NCI-H460 (cell line): ENCODE measurements around the gene ZNF768. TPM values are rescaled to one million over a fixed set of nuclear protein-coding genes. Genes with fewer than 3 reads are reported as not detected.

Experiments used
- DNase-seq: peaks from one replicate; pipeline ENCODE4 v3.0.0-alpha.2; 2016; ENCODE audit warnings: low read depth; ENCODE audit errors: extremely low read depth
- polyA plus RNA-seq: library from polyadenylated mRNA; depleted of rRNA; stranded (reverse); fragments of >200 nt; gene quantifications from 2 replicates; pipeline ENCODE4 v1.2.3, GENCODE V29; 2014; cell fraction: nucleus; rRNA removed
- total RNA-seq: library from RNA; depleted of rRNA; stranded (reverse); fragments of >200 nt; shearing (Covaris generic); gene quantifications from 2 replicates; pipeline ENCODE4 v1.2.3, GENCODE V29; 2014; rRNA removed

Gene ZNF768
- total RNA-seq, result 37.7 and 39.0 TPM in 2 replicates
- polyA plus RNA-seq, result 62.5 and 63.4 TPM in 2 replicates

DNA sequence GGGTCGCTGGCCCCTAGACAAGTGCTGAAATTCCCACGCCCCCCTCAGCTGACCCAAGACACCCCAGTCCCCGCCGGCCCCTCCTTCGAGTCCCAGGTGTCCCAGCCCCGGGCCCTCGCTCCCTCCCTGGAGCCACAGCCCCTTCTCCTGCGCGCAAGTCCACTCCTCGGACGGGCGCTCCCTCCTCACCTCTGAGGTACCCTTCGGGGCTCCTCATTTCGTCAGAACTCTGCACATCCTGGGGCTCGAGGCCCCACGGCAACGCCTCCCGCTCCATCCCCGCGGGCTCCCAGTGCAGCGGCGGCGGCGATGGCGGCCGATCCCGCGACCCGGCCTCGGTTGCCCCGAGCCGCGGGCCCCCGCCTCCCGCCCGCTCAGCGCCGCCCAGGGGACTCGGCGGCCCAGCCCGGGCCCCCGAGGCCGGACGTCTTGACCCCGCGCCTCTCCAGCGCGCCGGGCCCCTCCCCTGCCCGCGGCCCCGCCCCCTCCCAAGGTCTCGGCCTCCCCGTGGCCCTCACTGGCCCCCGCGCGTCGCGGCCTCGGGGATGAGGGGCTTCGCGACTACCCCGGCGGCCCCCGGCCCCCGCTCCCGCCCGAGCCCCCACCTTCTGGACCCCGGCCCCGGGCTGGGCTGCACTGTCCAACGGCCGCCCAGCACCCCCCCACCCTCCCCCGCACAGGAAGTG is at the start of gene ZNF768:
ZNF768 (minus strand) TSS at position 430 of the 686 bp plus-strand sequence; CDS start at position 277, 153 bp downstream.
- DNase-seq, result peak; percentile 37

DNA sequence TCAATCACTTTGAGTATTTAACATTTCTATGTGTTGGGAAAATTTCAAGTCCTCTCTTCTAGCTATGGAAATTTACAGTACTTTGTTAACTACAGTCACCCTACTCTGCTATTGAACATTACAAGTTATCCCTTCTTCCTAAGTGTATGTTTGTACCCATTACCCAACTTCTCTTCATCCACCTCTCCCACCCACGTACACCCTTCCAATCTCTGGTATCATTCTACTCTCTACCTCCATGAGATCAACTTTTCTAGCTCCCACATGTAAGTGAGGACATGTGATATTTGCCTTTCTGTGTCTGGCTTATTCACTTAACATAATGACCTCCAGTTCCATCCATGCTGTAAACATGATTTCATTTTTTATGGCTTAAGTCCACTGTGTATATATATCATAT is 48.3 kb upstream of the ZNF768 start:
- DNase-seq, result no peak

DNA sequence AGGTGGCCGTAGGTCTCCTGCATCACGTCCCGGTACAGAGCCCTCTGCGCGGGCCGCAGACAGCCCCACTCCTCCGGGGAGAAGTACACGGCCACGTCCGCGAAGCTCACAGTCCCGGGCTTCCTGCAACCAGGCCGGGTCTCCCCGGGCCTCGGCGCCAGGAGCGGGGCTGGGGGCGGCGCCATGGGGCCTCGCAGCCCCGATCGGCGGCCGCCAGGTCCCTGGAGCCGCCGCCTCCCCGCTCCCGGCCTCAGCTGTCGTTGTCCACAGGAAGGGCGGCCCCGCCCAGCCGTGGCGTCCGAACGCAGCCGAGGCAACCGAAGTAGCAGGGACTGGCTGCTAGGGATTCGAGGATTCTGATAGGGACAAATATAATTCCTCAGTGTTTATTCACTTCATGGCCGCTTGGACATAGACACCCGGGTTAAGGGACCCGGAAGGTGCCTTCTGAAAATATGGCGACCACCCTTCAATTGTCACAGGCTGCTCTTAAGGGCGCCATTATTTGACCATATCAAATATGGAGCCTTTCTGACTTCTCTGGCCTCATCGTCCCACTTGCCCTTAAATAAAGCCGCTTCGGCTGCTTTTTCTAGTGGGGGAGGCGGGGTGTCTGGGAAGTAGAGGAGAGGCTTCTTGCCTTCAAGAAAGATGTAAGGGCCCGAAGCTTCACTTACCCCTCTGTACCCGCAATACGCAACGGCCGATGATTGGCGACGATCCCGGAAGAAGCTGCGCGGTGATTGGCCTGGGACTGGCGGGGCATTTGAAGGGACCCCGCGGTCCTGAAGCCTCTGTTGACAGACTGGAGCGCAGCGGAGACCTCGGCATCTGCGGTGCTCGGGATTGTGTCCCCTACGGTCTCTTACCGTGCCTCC is 45.3 kb upstream of the ZNF768 start, which contains the start of gene ZNF688:
ZNF688 (minus strand) TSS at position 270 of the 878 bp plus-strand sequence; CDS start at position 185, 85 bp downstream.
- DNase-seq, result peak; percentile 91

DNA sequence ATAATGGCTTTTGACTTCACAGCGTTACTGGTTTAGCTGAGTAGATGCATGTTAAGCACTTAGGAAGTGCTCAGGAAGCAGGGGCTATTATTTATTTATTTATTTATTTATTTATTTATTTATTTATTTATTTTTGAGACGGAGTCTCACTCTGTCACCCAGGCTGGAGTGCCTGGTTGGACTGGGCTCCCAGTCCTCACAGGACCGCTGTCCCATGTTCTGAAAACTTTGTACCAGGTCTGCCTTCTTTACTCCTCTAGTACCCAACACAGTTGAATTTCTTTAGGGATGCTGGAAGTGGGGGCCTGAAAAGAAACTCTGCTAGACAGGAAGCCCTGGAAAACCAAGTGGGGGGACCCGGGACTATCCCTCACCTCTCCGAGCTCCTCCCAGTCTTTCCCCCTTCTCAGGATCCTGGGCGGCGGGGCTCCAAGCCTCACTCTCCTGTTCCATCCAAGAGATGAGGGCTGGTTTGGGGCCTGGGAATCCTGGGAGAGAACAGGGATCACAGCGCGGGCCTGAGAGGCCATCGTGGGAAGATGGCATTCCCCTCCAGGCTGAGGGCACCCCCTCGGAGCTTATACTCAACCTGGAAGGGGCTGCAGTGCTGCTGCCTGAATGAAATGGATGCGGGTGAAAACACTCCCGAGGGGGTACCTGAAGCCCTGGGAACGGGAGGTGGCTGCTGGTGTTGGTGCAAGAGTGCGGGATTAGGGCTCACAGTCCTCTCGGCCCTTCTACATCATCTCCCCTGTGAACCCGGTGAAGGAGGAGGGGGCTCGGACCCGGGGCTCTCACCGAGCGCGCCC is 44.5 kb upstream of the ZNF768 start:
- DNase-seq, result no peak

DNA sequence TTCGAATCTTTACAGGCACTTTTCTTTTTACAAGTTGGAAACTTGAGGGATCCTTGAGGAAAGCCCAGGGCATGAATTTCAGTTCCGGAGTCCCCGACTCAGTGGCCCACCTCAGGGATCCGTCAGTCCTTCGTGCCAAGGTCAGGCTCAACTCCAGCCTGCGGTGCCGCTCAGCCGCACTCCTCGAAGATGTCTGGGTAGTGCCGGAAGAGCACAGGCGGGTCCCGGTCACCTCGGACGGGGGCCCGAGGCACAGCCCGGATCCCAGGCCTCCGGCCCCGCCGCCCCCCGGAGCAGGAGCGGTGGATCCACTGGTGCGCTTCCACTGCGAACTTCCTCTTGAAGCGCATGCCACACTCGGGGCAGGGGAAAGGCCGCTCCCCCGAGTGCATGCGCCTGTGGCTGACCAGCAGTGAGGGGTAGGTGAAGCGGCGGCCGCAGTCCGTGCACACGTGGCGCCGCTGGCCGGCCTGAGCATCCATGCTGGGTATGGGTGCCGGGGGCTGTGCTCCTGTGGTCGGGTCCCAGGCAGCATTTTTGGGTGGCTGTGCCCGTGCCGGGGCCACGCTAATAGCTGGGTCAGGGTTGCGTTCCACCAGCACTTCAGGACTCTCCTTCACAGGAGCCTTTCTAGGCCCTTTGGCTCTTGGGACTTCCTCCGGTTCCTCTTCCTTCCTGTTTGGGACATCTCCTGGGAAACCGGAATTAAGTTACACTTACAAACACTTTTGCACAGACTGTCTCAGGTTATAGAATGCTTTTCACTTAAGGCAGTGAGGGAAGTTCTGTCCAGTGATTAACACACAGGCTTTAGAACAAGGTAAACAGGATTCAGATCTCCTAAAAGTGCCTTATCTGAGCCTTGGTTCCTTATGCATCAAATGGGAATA is 43.6 kb upstream of the ZNF768 start:
- no peak for DNase-seq

DNA sequence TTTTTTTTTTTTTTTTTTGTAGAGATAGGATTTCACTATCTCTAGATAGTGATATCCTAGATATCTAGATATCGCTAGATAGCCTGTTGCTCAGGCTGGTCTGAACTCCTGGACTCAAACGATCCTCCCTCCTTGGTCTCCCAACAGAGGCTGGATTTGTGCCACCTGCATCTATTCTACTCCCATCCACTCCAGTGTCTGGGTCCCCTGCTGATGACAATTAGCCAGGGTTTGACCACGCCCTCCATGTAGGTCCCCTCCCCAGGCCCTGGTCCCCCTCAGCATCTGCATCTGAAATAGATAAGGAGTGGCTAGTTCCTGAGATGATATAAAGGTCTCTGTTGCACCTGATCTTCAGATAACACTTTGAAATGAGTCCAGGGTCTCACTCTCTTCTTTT is 42.9 kb upstream of the ZNF768 start:
- no peak for DNase-seq

DNA sequence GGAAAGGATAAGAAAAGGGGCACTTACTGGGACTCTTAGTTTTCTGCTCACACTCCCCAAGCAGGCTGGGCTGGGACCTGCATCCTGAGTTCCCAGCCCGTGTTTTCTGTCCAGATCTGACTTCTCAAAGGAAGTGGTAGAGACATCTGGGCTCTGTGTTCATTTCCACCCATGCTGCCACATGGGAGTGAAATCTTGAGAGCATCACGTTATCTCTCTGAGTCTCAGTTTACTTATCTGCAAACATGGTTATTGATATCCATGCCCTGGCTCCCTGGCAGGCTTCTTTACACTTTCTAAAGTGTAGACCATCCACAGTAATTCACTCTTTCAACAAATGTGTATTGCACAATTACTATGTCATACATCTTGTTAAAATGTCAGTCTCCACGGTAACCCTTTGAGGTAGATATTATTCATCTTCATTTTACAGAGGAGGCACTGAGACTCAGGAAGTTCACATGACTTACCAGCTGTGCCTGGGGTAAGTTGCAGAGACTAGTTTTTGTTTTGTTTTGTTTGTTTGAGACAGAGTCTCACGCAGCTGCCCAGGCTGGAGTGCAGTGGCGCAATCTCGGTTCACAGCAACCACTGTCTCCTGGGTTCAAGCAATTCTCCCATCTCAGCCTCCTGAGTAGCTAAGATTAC is 41.7 kb upstream of the ZNF768 start:
- peak; percentile 26 for DNase-seq

DNA sequence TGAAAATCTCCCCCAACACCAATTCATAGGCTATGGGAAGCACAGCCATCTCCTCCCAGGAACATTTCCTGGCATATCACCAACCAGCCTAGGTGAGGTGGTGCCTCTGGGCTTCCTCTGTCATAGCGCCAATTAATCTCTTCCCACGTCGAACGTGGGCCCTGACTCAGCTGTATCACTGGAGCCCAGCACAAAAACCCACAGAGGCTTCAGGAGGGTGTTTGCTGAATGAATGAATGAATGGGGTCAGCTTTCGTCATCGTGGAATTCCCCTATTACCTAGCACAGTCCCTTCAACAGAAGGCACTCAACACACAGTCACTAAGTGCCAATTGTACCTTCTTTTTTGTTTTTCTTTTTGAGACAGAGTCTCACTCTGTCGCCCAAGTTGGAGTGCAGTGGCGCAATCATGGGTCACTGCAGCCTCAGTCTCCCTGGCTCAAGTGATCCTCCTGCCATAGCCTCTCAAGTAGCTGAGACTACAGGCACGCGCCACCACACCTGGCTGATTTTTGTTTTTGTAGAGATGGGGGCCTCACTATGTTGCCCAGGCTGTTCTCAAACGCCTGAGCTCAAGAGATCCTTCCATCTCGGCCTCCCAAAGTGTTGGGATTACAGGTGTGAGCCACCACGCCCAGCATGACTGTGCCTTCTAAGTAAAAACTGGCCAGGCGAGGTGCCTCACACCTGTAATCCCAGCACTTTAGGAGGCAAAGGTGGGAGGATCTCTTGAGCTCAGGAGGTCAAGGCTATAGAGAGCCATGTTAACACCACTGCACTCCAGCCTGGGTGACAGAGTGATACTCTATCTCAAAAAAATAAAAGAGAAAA is 41.0 kb upstream of the ZNF768 start:
- no peak for DNase-seq

DNA sequence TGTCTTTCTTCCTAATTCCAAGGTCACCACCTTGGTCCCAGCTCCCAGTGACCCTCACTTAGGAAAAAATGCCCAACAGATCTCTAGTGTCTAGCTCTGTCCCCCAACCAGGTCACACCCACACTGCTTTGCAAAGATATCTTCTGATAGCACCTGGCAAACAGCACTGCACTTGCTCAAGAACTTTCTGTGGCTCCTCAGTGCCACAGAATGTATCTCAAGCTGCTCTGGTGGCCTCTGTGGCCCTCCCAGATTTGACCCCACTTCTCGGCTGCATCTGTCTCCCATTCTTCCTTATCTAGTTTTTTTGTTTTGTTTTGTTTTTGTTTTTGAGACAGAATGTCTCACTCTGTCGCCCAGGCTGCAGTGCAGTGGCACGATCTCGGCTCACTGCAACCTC is 40.2 kb upstream of the ZNF768 start:
- DNase-seq, result no peak

DNA sequence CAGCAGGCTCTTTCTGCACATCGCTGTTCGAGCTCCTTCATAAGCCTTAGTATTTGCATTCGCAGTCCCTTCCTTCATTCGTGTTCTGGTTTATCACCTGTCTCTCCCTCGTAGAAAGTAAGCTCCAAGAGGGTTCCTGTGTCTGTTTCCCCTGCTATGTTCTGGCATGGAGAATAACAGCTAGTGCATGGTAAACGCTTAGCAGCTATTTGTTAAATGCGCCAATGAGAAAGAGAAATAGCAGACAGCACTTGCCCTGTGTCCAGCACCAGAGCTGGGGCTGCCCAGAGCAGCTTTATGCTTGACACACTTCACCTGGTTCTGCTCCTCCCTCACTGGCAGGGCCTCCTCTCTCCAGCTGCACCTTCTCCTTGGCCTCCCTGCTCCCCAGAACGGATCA is 39.6 kb upstream of the ZNF768 start:
- no peak for DNase-seq

DNA sequence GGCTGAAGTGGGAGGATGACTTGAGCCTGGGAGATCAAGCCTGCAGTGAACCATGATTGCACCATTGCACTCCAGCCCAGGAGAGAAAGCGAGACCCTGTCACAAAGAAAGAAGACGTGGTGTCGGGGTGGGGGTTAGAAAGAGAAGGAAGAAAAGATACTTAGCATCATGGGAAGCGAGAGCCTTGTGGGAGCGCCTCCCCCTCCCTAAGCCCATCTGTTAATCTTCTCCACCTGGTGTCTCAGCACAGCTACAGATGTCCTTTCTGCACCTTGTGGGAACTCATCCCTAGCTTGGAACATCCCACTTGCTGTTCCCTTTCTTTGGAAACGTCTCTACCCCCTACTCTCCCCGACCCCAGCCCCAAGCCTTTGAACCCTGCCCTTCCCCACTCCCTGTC is 39.2 kb upstream of the ZNF768 start:
- no peak for DNase-seq

DNA sequence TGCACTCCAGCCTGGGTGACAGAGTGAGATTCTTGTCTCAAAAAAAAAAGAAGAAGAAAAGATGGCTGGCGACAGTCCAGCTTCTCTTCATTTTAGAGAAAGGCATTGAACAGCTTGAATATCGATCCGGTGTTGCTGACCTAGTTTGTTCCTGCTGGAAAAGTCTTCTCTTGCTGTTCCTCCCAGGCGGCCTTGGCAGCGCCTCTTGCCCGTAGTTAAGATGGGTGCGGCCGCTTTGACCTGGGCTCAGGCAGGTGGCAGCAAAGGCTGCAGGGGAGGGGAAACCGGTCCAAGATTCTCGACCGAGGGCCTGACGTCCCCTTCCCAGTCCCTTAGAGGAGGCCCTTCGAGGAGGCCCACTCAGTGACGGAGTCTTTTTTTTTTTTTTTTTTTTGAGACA is 35.7 kb upstream of the ZNF768 start:
- no peak for DNase-seq

DNA sequence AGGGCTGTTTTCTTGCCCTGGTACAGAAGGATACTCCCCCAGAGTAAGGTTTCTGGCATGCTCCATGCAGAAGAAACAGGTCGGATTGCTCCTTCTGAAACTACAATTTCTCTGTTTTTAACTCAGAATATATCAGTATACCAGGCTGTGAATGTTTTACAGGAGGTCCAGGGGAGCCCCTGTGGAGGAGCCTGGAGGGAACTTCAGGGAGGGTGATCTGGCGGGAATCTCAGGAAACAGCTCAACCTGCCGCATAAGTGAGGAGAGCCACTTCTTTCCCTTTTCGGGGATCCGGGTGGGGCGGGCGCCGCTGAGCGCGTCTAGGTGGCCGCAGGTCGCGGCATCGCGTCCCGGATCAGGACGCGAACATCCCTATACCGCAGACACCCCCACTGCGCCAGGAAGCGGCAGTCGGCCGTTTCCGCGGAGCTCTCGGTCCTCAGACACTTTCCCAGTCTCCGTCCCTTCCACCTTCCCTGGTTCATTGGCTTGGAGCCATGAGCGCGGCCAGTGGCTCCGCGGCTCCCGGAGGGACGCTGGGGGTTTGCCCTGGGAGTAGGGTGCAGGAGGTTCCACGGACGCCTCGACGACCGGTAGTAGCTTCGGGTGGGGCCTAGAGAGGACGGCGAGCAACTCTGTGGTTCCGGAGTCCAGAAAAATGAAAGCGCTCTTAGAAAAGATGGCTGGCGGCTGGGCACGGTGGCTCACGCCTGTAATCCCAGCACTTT is 34.9 kb upstream of the ZNF768 start:
- no peak for DNase-seq

DNA sequence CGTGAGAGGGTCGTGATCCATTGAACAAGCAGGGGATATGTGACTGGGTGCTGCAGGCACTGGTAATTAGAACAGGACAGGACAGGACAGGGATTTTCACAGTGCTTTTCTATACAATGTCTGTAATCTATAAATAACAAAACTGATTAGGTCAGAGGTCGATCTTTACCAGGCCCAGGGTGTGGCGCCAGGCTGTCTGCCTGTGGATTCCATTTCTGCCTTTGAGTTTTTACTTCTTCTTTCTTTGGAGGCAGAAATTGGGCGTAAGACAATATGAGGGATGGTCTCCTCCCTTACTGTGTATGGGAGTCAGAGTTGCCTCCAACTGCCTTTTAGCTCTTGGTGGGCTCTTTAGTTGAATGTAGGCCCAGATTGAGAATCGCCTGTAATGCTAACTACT is 33.3 kb upstream of the ZNF768 start:
- DNase-seq, result no peak

DNA sequence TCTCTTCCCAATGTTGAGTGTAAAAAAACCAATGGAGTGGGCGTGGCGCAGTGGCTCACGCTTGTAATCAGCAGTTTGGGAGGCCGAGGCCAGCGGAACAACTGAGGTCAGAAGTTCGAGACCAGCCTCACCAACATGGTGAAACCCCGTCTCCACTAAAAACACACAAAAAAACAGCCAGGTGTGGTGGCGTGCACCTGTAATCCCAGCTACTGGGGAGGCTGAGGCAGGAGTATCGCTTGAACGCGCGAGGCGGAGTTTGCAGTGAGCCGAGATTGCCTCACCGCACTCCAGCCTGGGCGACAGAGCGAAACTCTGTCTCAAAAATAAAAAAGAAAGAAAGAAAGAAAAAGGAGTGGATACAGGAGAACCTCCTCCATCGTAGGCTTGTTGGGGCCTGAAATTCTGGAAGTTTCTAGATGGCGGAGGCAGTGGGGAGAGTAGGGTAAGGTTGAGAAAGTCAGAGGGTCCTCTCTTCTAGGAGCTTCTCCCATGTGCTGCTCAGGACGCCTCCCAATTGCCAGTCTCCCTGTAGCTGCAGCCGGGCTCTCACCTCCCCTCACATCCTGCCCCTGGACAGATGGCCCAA is 32.5 kb upstream of the ZNF768 start:
- DNase-seq, result no peak

DNA sequence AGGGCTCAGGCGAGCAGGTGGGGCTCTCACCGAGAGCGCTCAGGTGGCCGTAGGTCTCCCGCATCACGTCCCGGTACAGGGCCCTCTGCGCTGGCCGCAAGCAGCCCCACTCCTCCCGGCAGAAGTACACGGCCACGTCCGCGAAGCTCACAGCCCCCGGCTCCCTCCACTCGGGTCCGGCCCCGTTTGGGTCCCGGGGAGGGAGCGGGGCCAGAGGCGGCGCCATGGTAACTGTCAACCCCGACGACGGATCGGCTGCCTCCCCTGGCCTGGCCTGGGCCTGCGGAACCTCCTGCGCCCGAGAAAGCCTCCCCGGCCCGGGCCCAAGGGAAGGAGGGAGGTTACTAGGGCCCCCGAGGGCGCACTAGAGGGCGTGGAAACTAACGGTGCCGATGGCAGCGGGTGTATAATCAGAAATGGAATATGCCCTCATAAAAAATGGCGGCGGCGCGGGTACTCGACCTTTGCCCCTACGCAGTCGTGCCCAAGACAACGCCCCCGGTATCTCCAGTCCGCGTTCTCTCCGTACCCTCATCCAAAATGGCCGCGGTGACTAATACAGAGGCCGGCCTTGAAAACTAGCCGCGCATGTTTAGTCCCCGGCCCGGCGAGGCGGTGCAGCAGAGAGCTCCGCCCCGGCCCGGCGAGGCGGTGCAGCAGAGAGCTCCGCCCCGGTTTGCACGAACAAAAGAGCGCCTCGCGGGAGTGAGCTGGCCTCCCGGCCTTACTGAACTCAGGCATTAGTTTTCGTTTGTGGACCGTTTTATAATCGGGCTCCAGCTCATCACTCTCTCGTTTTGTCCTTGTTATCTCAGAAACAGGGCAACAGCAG is 31.8 kb upstream of the ZNF768 start, which contains the start of gene ZNF764:
ZNF764 (minus strand) TSS at position 418 of the 832 bp plus-strand sequence; CDS start at position 226, 192 bp downstream.
- DNase-seq, result peak; percentile 98

DNA sequence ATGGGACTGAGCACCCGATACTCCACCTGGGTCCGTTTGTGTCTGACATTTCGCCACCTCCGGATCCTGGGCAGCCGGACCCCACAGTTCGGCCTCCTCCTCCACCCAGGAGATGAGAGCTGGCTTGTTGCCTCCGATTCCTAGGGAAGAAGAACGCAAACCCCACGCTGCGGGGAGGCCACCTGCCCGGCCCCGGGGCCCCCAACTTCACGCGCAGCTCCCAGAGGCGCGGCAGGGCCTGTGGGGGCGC is 31.3 kb upstream of the ZNF768 start:
- no peak for DNase-seq
